WTC11 (cell line): Measurements from ENCODE around the gene RHCG. TPM values are rescaled to one million over a fixed set of nuclear protein-coding genes. Genes with fewer than 3 reads are reported as not detected.
A peak's percentile ranks its signal among the peaks of the same experiment; 100 is the strongest.

Experiments
- ATAC-seq: fragments of 200-7000 bp; cut with Tn5 transposase; 2 replicates; pipeline ENCODE4 v1.10.0; 2021; ENCODE audit warnings: mild to moderate bottlenecking, moderate library complexity
- CTCF ChIA-PET: fragments of 300-600 bp; sonication (Branson Sonifier 250); formaldehyde crosslinking; loops from one replicate; lab custom pipeline; 2021; ENCODE audit warnings: antibody characterized with exemption; lab: Charles Lee
- POLR2A ChIA-PET: fragments of 350-600 bp; sonication (Branson Sonifier 250); formaldehyde crosslinking; loops from one replicate; lab custom pipeline; 2021; ENCODE audit warnings: antibody characterized with exemption; lab: Charles Lee
- DNase-seq: peaks from one replicate; pipeline ENCODE4 v3.0.0; 2021; ENCODE audit warnings: low spot score
- H3K27ac Mint-ChIP-seq: 2 replicates; pipeline ENCODE4 v1.8.0; 2021; ENCODE audit warnings: mixed read lengths
- H3K27me3 Mint-ChIP-seq: 2 replicates; pipeline ENCODE4 v1.8.0; 2021; ENCODE audit warnings: low read depth, mild to moderate bottlenecking, moderate library complexity, mixed read lengths
- H3K36me3 Mint-ChIP-seq: 2 replicates; pipeline ENCODE4 v1.8.0; 2021; ENCODE audit warnings: mixed read lengths
- H3K4me1 Mint-ChIP-seq: 2 replicates; pipeline ENCODE4 v1.8.0; 2022; ENCODE audit warnings: mixed read lengths
- H3K4me3 Mint-ChIP-seq: 2 replicates; pipeline ENCODE4 v1.8.0; 2021; ENCODE audit warnings: mild to moderate bottlenecking, moderate library complexity, mixed read lengths
- H3K9me3 Mint-ChIP-seq: 2 replicates; pipeline ENCODE4 v1.8.0; 2021; ENCODE audit warnings: mixed read lengths
- CDX4 ChIP-seq: fragments of 250-450 bp; sonication (Bioruptor Pico); IDR thresholded peaks from 2 replicates; pipeline ENCODE4 v1.9.0; 2021; ENCODE audit warnings: moderate library complexity, mild to moderate bottlenecking, inconsistent platforms, borderline replicate concordance
- E2F4 ChIP-seq: sonication (generic); formaldehyde crosslinking; IDR thresholded peaks from 2 replicates; pipeline ENCODE4 v1.8.1; 2022; ENCODE audit warnings: low read depth, mild to moderate bottlenecking, moderate library complexity, missing genetic modification reagents, borderline replicate concordance
- E2F5 ChIP-seq: sonication (generic); formaldehyde crosslinking; IDR thresholded peaks from 2 replicates; pipeline ENCODE4 v1.8.1; 2022; ENCODE audit warnings: mild to moderate bottlenecking, moderate library complexity, missing genetic modification reagents
- ERG ChIP-seq: fragments of 250-450 bp; sonication (Bioruptor Pico); IDR thresholded peaks from 2 replicates; pipeline ENCODE4 v1.8.0; 2021; ENCODE audit warnings: mild to moderate bottlenecking
- ESRRA ChIP-seq: sonication (generic); formaldehyde crosslinking; IDR thresholded peaks from 2 replicates; pipeline ENCODE4 v1.8.1; 2022; ENCODE audit warnings: mild to moderate bottlenecking, missing genetic modification reagents, borderline replicate concordance
- IRF2 ChIP-seq: sonication (generic); formaldehyde crosslinking; IDR thresholded peaks from 2 replicates; pipeline ENCODE4 v1.8.0; 2022; ENCODE audit warnings: low read depth, missing genetic modification reagents, borderline replicate concordance
- KAT7 ChIP-seq: sonication (generic); formaldehyde crosslinking; IDR thresholded peaks from 2 replicates; pipeline ENCODE4 v1.8.1; 2023; ENCODE audit warnings: missing genetic modification reagents, mild to moderate bottlenecking, borderline replicate concordance
- MAX ChIP-seq: sonication (generic); formaldehyde crosslinking; IDR thresholded peaks from 2 replicates; pipeline ENCODE4 v1.8.0; 2022; ENCODE audit warnings: mild to moderate bottlenecking, missing genetic modification reagents
- MYBL2 ChIP-seq: sonication (generic); formaldehyde crosslinking; IDR thresholded peaks from 2 replicates; pipeline ENCODE4 v1.8.1; 2023; ENCODE audit warnings: mild to moderate bottlenecking, moderate library complexity, missing genetic modification reagents
- NR1H2 ChIP-seq: sonication (generic); formaldehyde crosslinking; IDR thresholded peaks from 2 replicates; pipeline ENCODE4 v1.9.0; 2021; ENCODE audit warnings: mild to moderate bottlenecking, moderate library complexity, missing genetic modification reagents
- NR3C1 ChIP-seq: sonication (generic); formaldehyde crosslinking; conservative IDR thresholded peaks from 2 replicates; pipeline ENCODE4 v1.8.1; 2023; ENCODE audit warnings: low read depth, mild to moderate bottlenecking, missing genetic modification reagents
- PRDM15 ChIP-seq: sonication (generic); formaldehyde crosslinking; IDR thresholded peaks from 2 replicates; pipeline ENCODE4 v1.8.0; 2022; ENCODE audit warnings: missing genetic modification reagents
- PREB ChIP-seq: sonication (generic); formaldehyde crosslinking; IDR thresholded peaks from 2 replicates; pipeline ENCODE4 v1.8.1; 2022; ENCODE audit warnings: mild to moderate bottlenecking, missing genetic modification reagents, moderate library complexity, borderline replicate concordance
- SMAD4 ChIP-seq: sonication (generic); formaldehyde crosslinking; IDR thresholded peaks from 2 replicates; pipeline ENCODE4 v1.8.0; 2022; ENCODE audit warnings: mild to moderate bottlenecking, missing genetic modification reagents
- TP53 ChIP-seq: sonication (generic); formaldehyde crosslinking; IDR thresholded peaks from 2 replicates; pipeline ENCODE4 v1.8.1; 2023; ENCODE audit warnings: mild to moderate bottlenecking, missing genetic modification reagents
- USF1 ChIP-seq: sonication (generic); formaldehyde crosslinking; IDR thresholded peaks from 2 replicates; pipeline ENCODE4 v1.8.0; 2022; ENCODE audit warnings: mild to moderate bottlenecking, missing genetic modification reagents
- USF2 ChIP-seq: sonication (generic); formaldehyde crosslinking; IDR thresholded peaks from 2 replicates; pipeline ENCODE4 v1.8.1; 2023; ENCODE audit warnings: mild to moderate bottlenecking, missing genetic modification reagents, moderate library complexity
- ZNF138 ChIP-seq: sonication (generic); formaldehyde crosslinking; conservative IDR thresholded peaks from 2 replicates; pipeline ENCODE4 v1.8.1; 2022; ENCODE audit warnings: mild to moderate bottlenecking, moderate library complexity, missing genetic modification reagents
- ZNF317 ChIP-seq: sonication (generic); formaldehyde crosslinking; IDR thresholded peaks from 2 replicates; pipeline ENCODE4 v1.8.1; 2023; ENCODE audit warnings: low read depth, mild to moderate bottlenecking, moderate library complexity, missing genetic modification reagents, borderline replicate concordance
- ZNF425 ChIP-seq: fragments of 250-450 bp; sonication (Bioruptor Pico); conservative IDR thresholded peaks from 2 replicates; pipeline ENCODE4 v1.9.0; 2021; ENCODE audit warnings: mild to moderate bottlenecking
- total RNA-seq: library from RNA; stranded (reverse); gene quantifications from 3 replicates; pipeline ENCODE4 v1.2.3, GENCODE V29; 2021

The RHCG gene
- total RNA-seq, 1 experiment from 2014 or later = 0.31 TPM

GRCh38 chr15:89444241-89445225 is 51.9 kb downstream of the RHCG start:
- ATAC-seq (peak; percentile 56), DNase-seq (peak; percentile 42)
- POLR2A ChIA-PET = interaction anchor here (1.0 kb wide), 1 partner anchor 25 kb away, joined by 3 read pairs; no protein-coding TSS in a partner anchor
- peak overlapping the region; percentile 24; the same call in 1 of the 2 replicates for H3K4me3 Mint-ChIP-seq
- peaks cover 17% of the 10 kb centered on the region for H3K27me3 Mint-ChIP-seq
- H3K27ac Mint-ChIP-seq = no peak overlapping the region
- H3K36me3 Mint-ChIP-seq = no peaks in the 10 kb centered on the region
- H3K9me3 Mint-ChIP-seq = no peaks in the 10 kb centered on the region
- CTCF ChIA-PET = interaction anchor here (1.0 to 10.3 kb wide), 18 partner anchors 10 to 238 kb away, joined by 3 to 142 read pairs (median 32); partner anchors contain the start of gene RHCG
- TF ChIP-seq SMAD4 (CRISPR knock-in tag) (no peak), IRF2 (CRISPR knock-in tag) (no peak), E2F5 (CRISPR knock-in tag) (no peak), ZNF138 (CRISPR knock-in tag) (no peak), KAT7 (CRISPR knock-in tag) (no peak), E2F4 (CRISPR knock-in tag) (no peak), ZNF425 (CRISPR knock-in tag) (no peak), ERG (CRISPR knock-in tag) (no peak), ESRRA (CRISPR knock-in tag) (no peak), TP53 (no peak), USF2 (CRISPR knock-in tag) (no peak), CDX4 (CRISPR knock-in tag) (no peak), NR1H2 (CRISPR knock-in tag) (no peak), ZNF317 (no peak), PRDM15 (CRISPR knock-in tag) (no peak), USF1 (CRISPR knock-in tag) (no peak), NR3C1 (CRISPR knock-in tag) (no peak), MAX (CRISPR knock-in tag) (no peak), PREB (CRISPR knock-in tag) (no peak), MYBL2 (no peak)
- peaks cover 32% of the 10 kb centered on the region for H3K4me1 Mint-ChIP-seq
